Activated CD4-positive, alpha-beta T cell treated with anti-CD3 and anti-CD28 coated beads, Interleukin-2, amount 50 U/mL, for 4 hours (primary cell): Measurements from ENCODE around the gene FHIT.
"Not testable (repeated sequence)": the region's sequence is repeated elsewhere in the genome, so short reads cannot be mapped to it uniquely, and the experiment has no call there.

ENCODE experiments used
- DNase-seq, 2 experiments: peaks; one replicate each; pipeline ENCODE4 v3.0.0-alpha.2; 2020

Gene FHIT

GRCh38 chr3:60909526-60909925 is 341.7 kb downstream of the FHIT start:
- no peak for DNase-seq

GRCh38 chr3:60906283-60906682 is 345.0 kb downstream of the FHIT start:
- DNase-seq: no peak

- DNase-seq: no peak
These were observed 352.9 kb downstream of the FHIT start for GRCh38 chr3:60898321-60898720.

GRCh38 chr3:60893946-60894345 is 357.3 kb downstream of the FHIT start:
- no peak for DNase-seq

- DNase-seq: no peak
These were observed 361.0 kb downstream of the FHIT start for GRCh38 chr3:60890226-60890625.

GRCh38 chr3:60888952-60889351 is 362.3 kb downstream of the FHIT start:
- DNase-seq: not testable (repeated sequence)

GRCh38 chr3:60887574-60887973 is 363.7 kb downstream of the FHIT start:
- no peak for DNase-seq

GRCh38 chr3:60886518-60886917 is 364.7 kb downstream of the FHIT start:
- DNase-seq: no peak

GRCh38 chr3:60884005-60884404 is 367.2 kb downstream of the FHIT start:
- no peak for DNase-seq

- no peak for DNase-seq
These were observed 374.1 kb downstream of the FHIT start for GRCh38 chr3:60877188-60877587.

GRCh38 chr3:60870396-60870795 is 380.9 kb downstream of the FHIT start:
- DNase-seq: no peak

- DNase-seq: no peak
These were observed 384.1 kb downstream of the FHIT start for GRCh38 chr3:60867200-60867599.

- DNase-seq: no peak
These were observed 394.8 kb downstream of the FHIT start for GRCh38 chr3:60856257-60857046.

- DNase-seq: no peak
These were observed 396.0 kb downstream of the FHIT start for GRCh38 chr3:60855250-60855649.

- no peak for DNase-seq
These were observed 396.5 kb downstream of the FHIT start for GRCh38 chr3:60854791-60855190.

GRCh38 chr3:60847791-60848190 is 403.5 kb downstream of the FHIT start:
- DNase-seq: no peak

- DNase-seq: no peak
These were observed 407.0 kb downstream of the FHIT start for GRCh38 chr3:60844256-60844655.

GRCh38 chr3:60841355-60841754 is 409.9 kb downstream of the FHIT start:
- DNase-seq: no peak

- no peak for DNase-seq
These were observed 412.0 kb downstream of the FHIT start for GRCh38 chr3:60839246-60839645.

- no peak for DNase-seq
These were observed 415.5 kb downstream of the FHIT start for GRCh38 chr3:60835796-60836195.

- no peak for DNase-seq
These were observed 422.2 kb downstream of the FHIT start for GRCh38 chr3:60829058-60829457.

GRCh38 chr3:60827666-60828065 is 423.6 kb downstream of the FHIT start:
- DNase-seq: no peak

GRCh38 chr3:60826511-60826910 is 424.7 kb downstream of the FHIT start:
- no peak for DNase-seq

- DNase-seq: no peak
These were observed 438.8 kb downstream of the FHIT start for GRCh38 chr3:60812502-60812901.

GRCh38 chr3:60810881-60811280 is 440.4 kb downstream of the FHIT start:
- no peak for DNase-seq
